HepG2 (cell line): ENCODE results near the gene GAL3ST2. TPM values are rescaled to one million over a fixed set of nuclear protein-coding genes. Genes with fewer than 3 reads are reported as not detected.

Source experiments
- DPF2 ChIP-seq: sonication (generic); formaldehyde crosslinking; IDR thresholded peaks from 2 replicates; pipeline ENCODE4 v1.4.0; 2020; ENCODE audit warnings: mild to moderate bottlenecking, low read depth, missing genetic modification reagents, borderline replicate concordance
- FOXC1 ChIP-seq: sonication (generic); formaldehyde crosslinking; IDR thresholded peaks from 2 replicates; pipeline ENCODE4 v1.8.0; 2022; ENCODE audit warnings: mild to moderate bottlenecking, missing genetic modification reagents, borderline replicate concordance
- FOXO4 ChIP-seq: sonication (generic); formaldehyde crosslinking; conservative IDR thresholded peaks from 2 replicates; pipeline ENCODE4 v1.8.1; 2023; ENCODE audit warnings: missing genetic modification reagents
- FOXP4 ChIP-seq: sonication (generic); formaldehyde crosslinking; IDR thresholded peaks from 2 replicates; pipeline ENCODE4 v1.4.0; 2020; ENCODE audit warnings: missing genetic modification reagents
- IRF2 ChIP-seq: IDR thresholded peaks from 2 replicates; pipeline ENCODE4 v1.6.1; 2018; ENCODE audit warnings: missing genetic modification reagents, missing compliant biosample characterization
- MED1 ChIP-seq: sonication (generic); formaldehyde crosslinking; IDR thresholded peaks from 2 replicates; pipeline ENCODE4 v1.4.0; 2020; ENCODE audit warnings: missing genetic modification reagents
- SYNCRIP ChIP-seq: fragments of 200-400 bp; formaldehyde crosslinking; IDR thresholded peaks from 2 replicates; pipeline ENCODE4 v1.6.1; 2018; ENCODE audit warnings: mild to moderate bottlenecking, low read depth, low read length; ENCODE audit not compliant: insufficient read depth
- TCF7L2 ChIP-seq: IDR thresholded peaks from 2 replicates; pipeline ENCODE4 v1.6.1; 2011; ENCODE audit warnings: mild to moderate bottlenecking, low read depth, low read length, moderate library complexity
- ZBTB21 ChIP-seq: sonication (generic); formaldehyde crosslinking; IDR thresholded peaks from 2 replicates; pipeline ENCODE4 v1.4.0; 2020; ENCODE audit warnings: missing genetic modification reagents
- ZIK1 ChIP-seq: sonication (generic); formaldehyde crosslinking; IDR thresholded peaks from 2 replicates; pipeline ENCODE4 v1.5.0; 2020; ENCODE audit warnings: mild to moderate bottlenecking, low read depth, missing genetic modification reagents, borderline replicate concordance
- ZKSCAN8 ChIP-seq: IDR thresholded peaks from 2 replicates; pipeline ENCODE4 v1.6.1; 2016; ENCODE audit warnings: borderline replicate concordance, missing genetic modification reagents, missing compliant biosample characterization
- ZMYM4 ChIP-seq: sonication (generic); formaldehyde crosslinking; IDR thresholded peaks from 2 replicates; pipeline ENCODE4 v1.8.1; 2023; ENCODE audit warnings: mild to moderate bottlenecking, missing genetic modification reagents
- ZNF12 ChIP-seq: sonication (generic); formaldehyde crosslinking; IDR thresholded peaks from 2 replicates; pipeline ENCODE4 v1.5.0; 2020; ENCODE audit warnings: missing genetic modification reagents
- ZNF207 ChIP-seq: fragments of 450-650 bp; IDR thresholded peaks from 2 replicates; pipeline ENCODE4 v1.6.1; 2016; ENCODE audit warnings: antibody characterized with exemption, borderline replicate concordance
- ZNF30 ChIP-seq: sonication (generic); formaldehyde crosslinking; IDR thresholded peaks from 2 replicates; pipeline ENCODE4 v1.5.0; 2020; ENCODE audit warnings: mild to moderate bottlenecking, missing genetic modification reagents
- ZNF33A ChIP-seq: sonication (generic); formaldehyde crosslinking; IDR thresholded peaks from 2 replicates; pipeline ENCODE4 v1.5.1; 2020; ENCODE audit warnings: missing genetic modification reagents, mild to moderate bottlenecking, moderate library complexity, borderline replicate concordance
- ZNF383 ChIP-seq: sonication (generic); formaldehyde crosslinking; IDR thresholded peaks from 2 replicates; pipeline ENCODE4 v1.4.0; 2020; ENCODE audit warnings: missing genetic modification reagents, mild to moderate bottlenecking, borderline replicate concordance
- ZNF652 ChIP-seq: IDR thresholded peaks from 2 replicates; pipeline ENCODE4 v1.6.1; 2016; ENCODE audit warnings: low read depth, borderline replicate concordance
- ZNF772 ChIP-seq: sonication (generic); formaldehyde crosslinking; IDR thresholded peaks from 2 replicates; pipeline ENCODE4 v1.5.0; 2020; ENCODE audit warnings: mild to moderate bottlenecking, missing genetic modification reagents
- polyA plus RNA-seq, 8 experiments: library from polyadenylated mRNA; depleted of rRNA in 3 of 8; stranded (reverse) in 7 of 8; unstranded in 1 of 8; fragments of >200 nt; fragmentation: Illumina TruSeq in 4 of 8; extraction: Trizol in 4 of 8; gene quantifications; 2 replicates each; pipeline versions ENCODE4 v1.2.1 to v1.2.3, GENCODE V29; 2011 to 2016; ENCODE audit warnings: low read depth in 4 of 8, missing spikeins in 1 of 8, mixed read lengths in 1 of 8; ENCODE audit not compliant: insufficient read depth in 1 of 8
- total RNA-seq, 5 experiments: library from RNA; depleted of rRNA; stranded (reverse); fragments of >200 nt; fragmentation: Illumina TruSeq; extraction: Trizol; gene quantifications; 2 replicates each; pipeline ENCODE4 v1.2.3, GENCODE V29; 2016; ENCODE audit warnings: low read depth in 1 of 5
- TF ChIP-seq, protein P1 (sequence below): sonication (generic); formaldehyde crosslinking; IDR thresholded peaks from 2 replicates; pipeline ENCODE4 v1.4.0; 2020; ENCODE audit warnings: missing genetic modification reagents
- TF ChIP-seq, protein P2 (sequence below): sonication (generic); formaldehyde crosslinking; IDR thresholded peaks from 2 replicates; pipeline ENCODE4 v1.5.1; 2020; ENCODE audit warnings: missing genetic modification reagents, mild to moderate bottlenecking, borderline replicate concordance
- TF ChIP-seq, protein P3 (sequence below): sonication (generic); formaldehyde crosslinking; IDR thresholded peaks from 2 replicates; pipeline ENCODE4 v1.4.0; 2020; ENCODE audit warnings: mild to moderate bottlenecking, missing genetic modification reagents

The GAL3ST2 gene
- total and polyA plus RNA-seq, 2 of the 13 experiments (the other 11 are each of a cell fraction or from before 2014, with no cell fraction given), result 0.17 to 0.20 TPM

DNA sequence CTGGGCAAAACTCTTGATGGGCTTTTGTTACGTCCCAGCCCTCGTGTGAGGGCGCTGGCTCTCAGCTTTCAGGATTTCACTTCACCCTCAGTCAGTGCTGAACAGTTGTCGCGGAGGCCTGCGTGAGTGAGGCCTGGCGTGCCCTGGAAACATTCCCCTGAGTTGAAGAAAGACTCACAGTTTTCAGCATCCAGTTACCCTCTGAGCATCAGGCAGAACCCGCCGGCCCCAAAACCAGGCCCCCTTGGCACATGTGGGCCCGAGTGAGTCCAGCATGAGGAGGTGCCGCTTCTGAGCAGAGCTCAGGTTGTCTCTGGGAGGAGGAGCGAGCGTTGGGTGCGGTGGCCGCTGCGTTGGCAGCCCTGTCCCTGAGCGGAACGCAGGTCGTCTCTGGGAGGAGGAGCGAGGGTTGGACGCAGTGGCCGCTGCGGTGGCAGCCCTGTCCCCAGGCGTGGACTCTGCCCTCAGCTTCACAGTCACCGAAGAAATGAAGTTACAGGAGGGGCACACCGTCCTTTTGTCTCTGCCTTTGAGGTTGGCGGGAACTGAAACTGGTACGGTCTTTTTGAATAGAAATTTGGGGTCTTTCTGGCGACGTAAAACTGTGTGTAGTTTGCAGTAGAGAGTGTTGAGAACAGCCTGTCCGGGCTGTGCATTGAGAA, 32.2 kb downstream of the GAL3ST2 start, which contains the start of gene NEU4 (continued):
- no peak for TF ChIP-seq ZNF207
- TF ChIP-seq ZKSCAN8 (CRISPR knock-in tag), result peak; percentile 78; the same call in 1 of the 2 replicates
- 0 out of 2 replicates have a peak, but pooled peaks have one; percentile 60 for TF ChIP-seq ZNF30 (CRISPR knock-in tag)
- TF ChIP-seq, protein P1, sequence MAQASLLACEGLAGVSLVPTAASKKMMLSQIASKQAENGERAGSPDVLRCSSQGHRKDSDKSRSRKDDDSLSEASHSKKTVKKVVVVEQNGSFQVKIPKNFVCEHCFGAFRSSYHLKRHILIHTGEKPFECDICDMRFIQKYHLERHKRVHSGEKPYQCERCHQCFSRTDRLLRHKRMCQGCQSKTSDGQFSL (CRISPR knock-in tag), result peak; percentile 80
- TF ChIP-seq ZNF33A (CRISPR knock-in tag), result 0 out of 2 replicates have a peak, but pooled peaks have one; percentile 55
- TF ChIP-seq, protein P2, sequence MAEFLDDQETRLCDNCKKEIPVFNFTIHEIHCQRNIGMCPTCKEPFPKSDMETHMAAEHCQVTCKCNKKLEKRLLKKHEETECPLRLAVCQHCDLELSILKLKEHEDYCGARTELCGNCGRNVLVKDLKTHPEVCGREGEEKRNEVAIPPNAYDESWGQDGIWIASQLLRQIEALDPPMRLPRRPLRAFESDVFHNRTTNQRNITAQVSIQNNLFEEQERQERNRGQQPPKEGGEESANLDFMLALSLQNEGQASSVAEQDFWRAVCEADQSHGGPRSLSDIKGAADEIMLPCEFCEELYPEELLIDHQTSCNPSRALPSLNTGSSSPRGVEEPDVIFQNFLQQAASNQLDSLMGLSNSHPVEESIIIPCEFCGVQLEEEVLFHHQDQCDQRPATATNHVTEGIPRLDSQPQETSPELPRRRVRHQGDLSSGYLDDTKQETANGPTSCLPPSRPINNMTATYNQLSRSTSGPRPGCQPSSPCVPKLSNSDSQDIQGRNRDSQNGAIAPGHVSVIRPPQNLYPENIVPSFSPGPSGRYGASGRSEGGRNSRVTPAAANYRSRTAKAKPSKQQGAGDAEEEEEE (CRISPR knock-in tag), result peak; percentile 83; the same call in 1 of the 2 replicates
- TF ChIP-seq, protein P3, sequence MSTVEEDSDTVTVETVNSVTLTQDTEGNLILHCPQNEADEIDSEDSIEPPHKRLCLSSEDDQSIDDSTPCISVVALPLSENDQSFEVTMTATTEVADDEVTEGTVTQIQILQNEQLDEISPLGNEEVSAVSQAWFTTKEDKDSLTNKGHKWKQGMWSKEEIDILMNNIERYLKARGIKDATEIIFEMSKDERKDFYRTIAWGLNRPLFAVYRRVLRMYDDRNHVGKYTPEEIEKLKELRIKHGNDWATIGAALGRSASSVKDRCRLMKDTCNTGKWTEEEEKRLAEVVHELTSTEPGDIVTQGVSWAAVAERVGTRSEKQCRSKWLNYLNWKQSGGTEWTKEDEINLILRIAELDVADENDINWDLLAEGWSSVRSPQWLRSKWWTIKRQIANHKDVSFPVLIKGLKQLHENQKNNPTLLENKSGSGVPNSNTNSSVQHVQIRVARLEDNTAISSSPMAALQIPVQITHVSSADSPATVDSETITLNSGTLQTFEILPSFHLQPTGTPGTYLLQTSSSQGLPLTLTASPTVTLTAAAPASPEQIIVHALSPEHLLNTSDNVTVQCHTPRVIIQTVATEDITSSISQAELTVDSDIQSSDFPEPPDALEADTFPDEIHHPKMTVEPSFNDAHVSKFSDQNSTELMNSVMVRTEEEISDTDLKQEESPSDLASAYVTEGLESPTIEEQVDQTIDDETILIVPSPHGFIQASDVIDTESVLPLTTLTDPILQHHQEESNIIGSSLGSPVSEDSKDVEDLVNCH, result no peak
- peak; percentile 81 for TF ChIP-seq FOXP4
- TF ChIP-seq MED1 (CRISPR knock-in tag), result peak; percentile 95
- no peak for TF ChIP-seq ZNF652 (CRISPR knock-in tag)
- peak; percentile 62 for TF ChIP-seq ZNF12 (CRISPR knock-in tag)
- TF ChIP-seq ZMYM4 (CRISPR knock-in tag), result peak; percentile 68; the same call in 1 of the 2 replicates
- no peak for TF ChIP-seq ZNF383
- TF ChIP-seq ZNF772 (CRISPR knock-in tag), result peak; percentile 97
- TF ChIP-seq DPF2, result no peak
- no peak for TF ChIP-seq FOXO4 (CRISPR knock-in tag)
- 0 out of 2 replicates have a peak, but pooled peaks have one; percentile 16 for TF ChIP-seq ZBTB21 (CRISPR knock-in tag)
- TF ChIP-seq IRF2 (CRISPR knock-in tag), result peak; percentile 85; the same call in 1 of the 2 replicates
- no peak for TF ChIP-seq TCF7L2
- TF ChIP-seq SYNCRIP, result no peak
- peak; percentile 71; the same call in 1 of the 2 replicates for TF ChIP-seq ZIK1 (CRISPR knock-in tag)
- peak; percentile 57 for TF ChIP-seq FOXC1 (CRISPR knock-in tag)
